ENCODE data around the gene SF1.
"Not testable (repeated sequence)": the region's sequence is repeated elsewhere in the genome, so short reads cannot be mapped to it uniquely, and the experiment has no call there.

Gene SF1, protein sequence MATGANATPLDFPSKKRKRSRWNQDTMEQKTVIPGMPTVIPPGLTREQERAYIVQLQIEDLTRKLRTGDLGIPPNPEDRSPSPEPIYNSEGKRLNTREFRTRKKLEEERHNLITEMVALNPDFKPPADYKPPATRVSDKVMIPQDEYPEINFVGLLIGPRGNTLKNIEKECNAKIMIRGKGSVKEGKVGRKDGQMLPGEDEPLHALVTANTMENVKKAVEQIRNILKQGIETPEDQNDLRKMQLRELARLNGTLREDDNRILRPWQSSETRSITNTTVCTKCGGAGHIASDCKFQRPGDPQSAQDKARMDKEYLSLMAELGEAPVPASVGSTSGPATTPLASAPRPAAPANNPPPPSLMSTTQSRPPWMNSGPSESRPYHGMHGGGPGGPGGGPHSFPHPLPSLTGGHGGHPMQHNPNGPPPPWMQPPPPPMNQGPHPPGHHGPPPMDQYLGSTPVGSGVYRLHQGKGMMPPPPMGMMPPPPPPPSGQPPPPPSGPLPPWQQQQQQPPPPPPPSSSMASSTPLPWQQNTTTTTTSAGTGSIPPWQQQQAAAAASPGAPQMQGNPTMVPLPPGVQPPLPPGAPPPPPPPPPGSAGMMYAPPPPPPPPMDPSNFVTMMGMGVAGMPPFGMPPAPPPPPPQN

DNA sequence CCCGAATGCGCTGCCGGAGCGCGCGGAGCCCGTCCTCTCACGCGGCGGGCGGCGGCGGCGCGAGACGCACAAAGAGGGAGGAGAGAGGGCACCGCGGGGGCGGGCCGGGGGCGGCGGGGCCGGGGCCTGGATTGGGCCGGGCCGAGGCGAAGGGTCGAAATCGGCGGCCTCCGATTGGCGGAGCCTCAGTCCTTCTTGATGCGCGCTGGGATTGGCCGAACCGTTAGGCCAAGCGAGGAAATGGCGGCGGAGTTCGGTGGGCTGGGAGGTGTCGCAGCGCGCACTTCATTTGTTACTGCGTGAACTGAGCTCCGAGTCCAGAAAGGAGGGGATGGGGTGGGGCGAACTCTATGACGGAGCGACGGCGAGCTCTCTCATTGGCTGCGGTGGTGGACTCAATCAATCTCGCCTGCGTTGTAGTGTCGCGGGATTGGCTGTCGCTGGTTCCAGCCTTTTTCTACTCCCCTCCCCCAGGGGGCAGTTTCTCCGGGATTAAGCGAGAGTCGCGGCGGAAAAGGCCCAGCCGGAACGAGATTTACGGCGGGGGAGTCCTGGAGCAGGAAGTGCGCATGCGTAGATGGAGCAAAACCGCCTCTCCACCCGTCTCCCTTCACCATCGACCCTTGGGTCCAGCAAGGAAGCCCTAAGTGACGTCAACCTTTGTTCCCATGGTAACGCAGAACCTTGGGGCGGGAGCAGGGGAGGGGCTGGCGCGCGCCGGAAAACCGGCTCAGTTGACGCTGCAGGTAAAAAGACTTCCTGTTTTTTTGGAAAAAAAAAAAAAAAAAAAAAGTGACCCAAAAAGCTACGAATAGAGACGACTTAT, at the start of gene SF1:
Gene SF1, minus strand, starts transcription at position 70 of the 826 bp plus-strand sequence. CDS start 150 bp downstream, outside the sequence.
- DNase-seq = peak; percentile 99

DNA sequence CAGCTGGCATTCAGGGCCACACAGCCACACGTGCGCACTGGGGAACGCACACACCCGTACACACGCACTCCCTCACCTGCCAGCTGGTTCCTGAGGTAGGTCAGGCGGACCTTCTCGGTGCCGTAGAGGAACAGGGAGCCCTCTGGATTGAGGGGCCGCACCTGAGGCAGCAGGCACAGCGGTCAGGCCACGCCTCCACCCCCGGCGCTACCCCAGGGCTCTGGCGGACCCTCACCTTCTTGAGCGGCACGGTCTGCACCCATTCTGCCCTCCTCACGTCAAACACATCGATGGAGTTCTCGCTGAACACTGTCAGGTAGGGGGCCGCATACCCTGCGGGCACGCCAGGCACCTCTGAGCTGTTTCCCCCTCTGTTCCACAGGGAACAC, 49.1 kb upstream of the SF1 start:
- DNase-seq = no peak

DNA sequence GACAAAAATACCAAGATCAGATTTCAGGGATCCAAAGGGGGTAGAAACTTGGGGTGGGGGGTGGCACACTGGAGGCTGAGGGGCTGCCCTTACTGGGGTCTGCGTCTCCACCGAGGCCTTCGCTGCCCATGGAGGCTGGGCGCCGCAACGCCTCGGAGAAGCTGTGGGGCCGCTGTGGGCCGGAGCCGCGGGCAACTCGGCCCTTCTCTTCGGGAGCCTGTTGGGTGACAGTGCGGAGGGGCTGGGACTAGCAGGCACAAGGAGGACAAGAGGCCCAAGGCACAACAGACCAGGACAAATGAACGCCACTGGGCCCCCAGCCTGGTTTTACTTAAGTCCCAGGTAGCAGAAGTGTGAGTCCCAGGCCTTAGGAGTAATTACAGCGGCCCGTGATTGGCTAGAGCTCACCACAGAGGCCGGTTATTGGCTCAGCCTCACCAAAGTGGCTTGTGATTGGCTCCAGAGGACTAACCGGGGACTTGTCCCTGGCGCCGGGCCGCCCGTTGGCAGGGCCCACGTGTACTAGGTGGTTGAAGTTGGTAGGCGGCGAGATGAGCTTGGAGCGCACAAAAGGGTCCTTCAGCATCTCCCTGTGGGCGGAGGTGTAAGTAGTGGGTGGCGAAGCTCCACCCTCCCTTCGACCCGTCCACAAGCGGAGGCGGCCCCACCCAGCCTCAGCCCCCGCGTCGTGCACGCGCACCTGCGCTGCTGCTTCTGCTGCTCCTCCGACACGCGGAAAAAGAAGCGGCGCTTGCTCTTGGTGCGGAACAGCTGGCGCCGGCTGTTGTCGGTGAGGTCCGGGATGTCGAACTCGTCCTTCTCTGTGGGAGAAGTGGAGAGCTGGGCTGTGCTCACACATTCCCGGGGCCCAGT, 48.5 kb upstream of the SF1 start:
- no peak for DNase-seq

DNA sequence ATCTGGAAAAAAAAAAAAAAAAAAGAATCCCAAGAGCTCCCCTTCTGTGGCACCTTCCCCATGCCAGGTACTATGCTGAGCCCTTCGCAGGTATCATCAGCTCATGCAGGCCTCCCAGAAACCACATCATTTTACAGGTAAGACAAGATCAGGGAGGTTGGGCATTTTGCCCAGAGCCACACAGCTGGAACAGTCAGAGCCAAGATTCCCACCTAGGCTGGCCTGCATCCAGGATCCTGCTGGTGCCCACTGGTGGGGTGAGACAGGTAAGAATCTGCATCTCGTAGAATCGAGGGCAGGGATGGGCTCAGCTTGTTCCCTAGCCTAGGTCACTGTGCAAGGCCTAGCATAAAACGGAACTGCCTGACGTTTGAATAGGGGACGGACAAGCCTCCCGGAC, 47.7 kb upstream of the SF1 start:
- no peak for DNase-seq

DNA sequence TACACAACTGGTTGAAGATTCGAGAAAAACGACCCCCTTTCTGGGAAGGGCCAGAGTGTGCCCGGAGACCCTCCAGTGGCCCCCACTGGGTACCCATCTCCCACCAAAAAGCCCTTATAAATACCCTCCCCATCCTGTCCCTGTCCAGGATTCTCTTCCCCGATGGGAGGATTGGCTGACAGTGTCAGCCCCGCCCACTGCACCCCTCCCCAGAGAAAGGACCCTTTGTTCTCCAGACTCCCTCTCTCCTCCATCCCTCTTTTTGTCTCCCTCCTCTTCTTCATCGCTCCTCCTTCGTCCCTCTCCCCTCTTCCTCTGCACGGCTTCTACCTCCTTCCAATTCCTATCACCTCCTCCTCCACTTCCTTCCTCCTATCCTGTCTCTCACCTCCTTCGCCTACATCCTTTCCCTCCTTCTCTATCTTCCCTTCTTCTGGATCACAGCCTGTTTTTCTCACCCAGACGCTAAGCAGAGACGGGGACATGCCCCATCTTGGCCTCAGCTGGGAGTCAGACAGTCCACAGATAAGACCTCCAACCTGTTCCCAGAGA, 45.3 kb upstream of the SF1 start:
- DNase-seq = no peak

DNA sequence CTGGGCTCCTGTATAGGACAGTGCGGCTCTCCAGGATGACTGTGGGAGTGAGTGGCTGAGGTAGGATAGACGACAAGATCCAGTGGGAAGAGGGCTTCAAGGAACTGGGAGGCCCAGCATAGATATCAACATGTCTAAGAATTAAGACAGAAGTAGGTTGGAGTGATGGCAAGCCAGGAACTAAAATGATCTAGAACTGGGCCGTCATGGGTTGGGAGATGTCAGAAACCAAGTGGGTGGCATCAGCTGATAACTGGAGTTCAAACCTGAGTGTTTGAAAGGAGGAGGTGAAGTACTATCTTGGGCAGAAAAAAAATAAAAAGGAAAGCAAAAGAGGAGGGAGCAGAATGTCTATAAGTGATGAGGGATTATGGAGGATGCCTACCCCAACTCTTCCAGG, 39.1 kb upstream of the SF1 start:
- DNase-seq = no peak

DNA sequence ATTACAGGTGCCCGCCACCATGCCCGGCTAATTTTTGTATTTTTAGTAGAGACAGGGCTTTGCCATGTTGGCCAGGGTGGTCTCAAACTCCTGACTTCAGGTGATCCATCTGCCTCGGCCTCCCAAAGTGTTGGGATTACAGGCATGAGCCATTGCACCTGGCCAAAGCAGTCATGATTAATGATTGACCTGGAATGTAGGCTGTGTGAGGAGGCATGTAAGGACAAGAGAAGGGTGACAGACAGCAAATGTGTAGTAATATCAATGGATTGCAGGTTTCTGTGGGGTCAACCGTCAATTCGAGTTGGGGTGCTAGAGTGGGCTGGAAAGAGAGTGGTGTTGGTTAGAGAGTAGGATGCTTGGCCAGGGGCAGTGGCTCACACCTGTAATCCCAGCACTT, 37.1 kb upstream of the SF1 start:
- DNase-seq = not testable (repeated sequence)

DNA sequence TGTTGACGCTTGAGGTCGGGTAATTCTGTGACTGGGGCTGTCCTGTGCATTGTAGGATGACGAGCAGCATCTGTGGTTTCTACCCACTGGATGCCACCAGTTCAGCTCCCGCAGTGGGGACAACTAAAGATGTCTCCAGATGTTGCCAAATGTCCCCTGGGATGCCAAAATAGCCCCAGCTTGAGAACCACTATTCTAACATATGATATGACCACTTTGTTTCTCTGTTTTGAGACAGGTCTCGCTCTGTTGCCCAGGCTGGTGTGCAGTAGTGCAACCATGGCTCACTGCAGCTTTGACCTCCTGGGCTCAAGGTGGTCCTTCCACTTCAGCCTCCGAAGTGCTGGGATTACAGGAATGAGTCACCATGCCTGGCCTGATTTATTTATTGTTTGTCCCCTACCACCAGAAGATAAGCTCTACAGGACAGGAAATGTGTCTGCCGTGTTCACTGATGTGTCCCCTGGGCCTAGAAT, 36.4 kb upstream of the SF1 start:
- DNase-seq = no peak

DNA sequence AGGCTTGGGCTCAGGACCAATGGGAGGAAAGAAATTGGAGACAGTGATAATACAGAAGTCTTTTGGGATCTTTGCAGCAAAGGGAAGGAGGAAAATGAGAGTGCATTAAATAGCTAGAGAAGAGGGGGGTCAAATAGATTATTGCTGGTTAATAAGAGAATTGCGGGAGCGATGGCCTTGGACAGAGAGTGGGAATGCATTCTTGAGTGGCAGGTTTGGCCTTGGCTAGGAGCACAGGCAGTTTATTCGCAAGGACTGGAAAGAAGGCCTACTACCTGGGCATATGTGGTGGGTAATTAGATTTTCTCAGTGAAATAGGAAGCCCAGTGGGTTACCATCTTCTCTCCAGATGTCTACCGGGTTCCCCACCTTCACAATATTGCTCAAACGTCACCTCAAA, 35.5 kb upstream of the SF1 start:
- no peak for DNase-seq

DNA sequence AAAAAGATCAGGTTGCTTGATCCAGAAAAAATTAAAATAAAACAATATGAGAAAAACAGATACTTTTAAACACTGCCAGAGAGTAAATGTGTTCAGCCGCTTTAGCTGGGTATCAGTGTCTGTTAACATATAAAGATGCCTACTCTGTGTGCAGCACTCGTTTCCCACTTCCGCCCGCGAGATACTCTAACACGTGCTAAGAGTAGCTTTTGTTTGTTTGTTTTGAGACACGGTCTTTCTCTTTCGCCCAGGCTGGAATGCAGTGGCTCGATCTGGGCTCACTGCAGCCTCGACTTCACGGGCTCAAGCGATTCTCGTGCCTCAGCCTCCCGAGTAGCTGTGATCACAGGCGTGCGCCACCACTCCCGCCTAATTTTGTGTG, 32.5 kb upstream of the SF1 start:
- DNase-seq = no peak

DNA sequence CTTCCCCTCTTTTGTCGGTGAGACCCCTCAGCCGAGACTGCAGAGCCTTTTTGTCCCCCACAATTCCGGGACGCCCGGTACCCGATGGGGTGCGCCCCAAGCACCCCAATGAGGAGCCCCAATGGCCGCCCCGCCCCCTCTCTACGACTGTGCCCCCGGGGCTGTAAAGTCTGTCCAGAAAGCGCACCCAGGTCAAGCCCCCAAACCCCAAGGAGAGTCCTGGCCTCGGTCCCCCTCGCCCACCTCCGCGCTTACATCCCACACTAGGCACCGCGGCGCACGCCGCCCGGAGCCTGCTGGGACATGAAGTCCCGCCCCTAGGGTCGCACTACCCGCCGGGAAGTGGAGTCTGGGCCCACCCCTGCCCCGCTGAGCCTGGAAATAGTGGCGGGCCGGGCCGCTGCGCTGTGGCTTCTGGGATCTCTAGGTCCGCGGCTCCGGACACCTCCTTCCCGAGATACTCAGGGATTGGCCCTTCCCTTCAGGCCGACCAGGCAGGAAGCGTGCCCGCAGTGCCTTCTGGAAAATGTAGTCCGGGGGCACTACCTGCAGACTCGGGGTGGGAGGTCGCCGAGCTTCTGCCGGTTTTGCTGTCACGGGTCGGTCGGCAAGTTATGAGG, 32.0 kb upstream of the SF1 start, which contains the start of gene MEN1:
Gene MEN1, minus strand, starts transcription at position 281 of the 620 bp plus-strand sequence. CDS start 442 bp downstream, outside the sequence.
- peak; percentile 79 for DNase-seq

DNA sequence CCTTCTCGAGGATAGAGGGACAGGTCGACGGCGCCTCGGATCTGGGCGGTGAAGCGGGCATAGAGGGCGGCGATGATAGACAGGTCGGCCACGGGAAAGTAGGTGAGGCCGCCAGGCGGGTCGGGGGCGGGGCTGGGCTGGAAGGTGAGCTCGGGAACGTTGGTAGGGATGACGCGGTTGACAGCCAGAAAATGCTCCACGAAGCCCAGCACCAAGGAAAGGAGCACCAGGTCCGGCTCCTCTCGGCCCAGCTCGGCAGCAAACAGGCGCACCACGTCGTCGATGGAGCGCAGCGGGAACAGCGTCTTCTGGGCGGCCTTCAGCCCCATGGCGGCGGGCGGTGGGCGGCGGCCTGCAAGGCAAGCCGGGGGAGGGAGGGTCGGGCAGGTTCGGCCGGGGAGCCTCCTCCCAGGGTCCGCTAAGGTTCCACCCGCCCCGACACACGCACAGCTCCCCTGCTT, 31.5 kb upstream of the SF1 start:
- DNase-seq = peak; percentile 37

DNA sequence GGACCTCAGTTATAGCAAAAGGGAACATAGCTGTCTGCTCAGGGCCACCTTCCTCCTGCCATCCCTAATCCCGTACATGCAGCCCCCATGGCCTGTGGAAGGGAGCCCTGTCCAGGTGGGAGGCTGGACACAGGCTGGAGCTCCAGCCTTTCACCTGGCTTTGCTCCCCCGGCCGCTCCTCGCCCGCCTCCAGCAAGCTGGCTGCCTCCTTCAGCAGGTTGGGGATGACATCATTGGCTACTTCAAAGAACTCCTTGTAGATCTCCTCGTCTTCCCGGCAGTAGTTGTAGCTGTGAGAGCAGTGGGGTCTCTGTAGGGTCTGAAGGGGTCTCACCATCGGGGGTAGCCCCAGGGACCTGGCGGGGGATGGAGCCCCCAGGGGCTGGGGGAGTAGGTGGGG, 27.1 kb upstream of the SF1 start:
- no peak for DNase-seq

DNA sequence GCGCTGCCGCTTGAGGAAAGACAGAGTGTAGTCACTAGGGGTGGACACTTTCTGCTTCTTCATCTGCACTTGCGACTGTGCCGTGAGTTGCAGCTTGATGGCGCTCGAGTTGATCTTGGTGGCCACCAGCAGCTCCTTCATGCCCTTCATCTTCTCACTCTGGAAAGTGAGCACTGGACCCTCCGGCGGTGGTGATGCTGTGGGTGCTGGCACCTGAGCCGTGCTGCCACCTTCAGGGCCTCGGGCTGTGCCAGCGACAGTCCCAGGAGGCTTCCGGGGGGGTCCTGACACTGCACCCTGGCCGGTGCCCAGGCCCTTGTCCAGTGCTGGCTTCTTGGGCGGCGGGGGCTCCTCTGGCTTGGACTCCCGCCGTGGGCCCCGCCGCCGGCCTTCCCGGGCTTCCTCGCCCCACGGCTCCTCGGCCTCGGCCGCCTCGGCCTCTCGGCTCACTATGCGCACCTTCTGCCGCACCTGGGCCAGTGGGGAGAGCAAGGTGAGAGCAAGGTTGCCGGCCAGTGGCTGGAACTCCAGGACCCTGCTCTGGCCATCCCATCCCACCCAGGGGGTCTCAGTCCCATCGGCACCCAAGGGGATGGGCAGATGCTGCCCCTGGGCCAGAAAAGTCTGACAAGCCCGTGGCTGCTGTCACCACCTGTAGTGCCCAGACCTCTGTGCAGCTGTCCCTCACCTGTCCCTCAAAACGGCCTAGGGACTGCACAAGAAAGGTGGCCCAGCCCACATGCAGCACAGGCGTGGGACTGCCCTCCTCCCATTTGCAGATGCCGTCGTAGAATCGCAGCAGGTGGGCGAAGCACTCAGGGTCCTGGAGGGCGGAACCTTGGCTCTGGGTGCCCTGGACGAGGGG, 26.2 kb upstream of the SF1 start:
- DNase-seq = no peak

DNA sequence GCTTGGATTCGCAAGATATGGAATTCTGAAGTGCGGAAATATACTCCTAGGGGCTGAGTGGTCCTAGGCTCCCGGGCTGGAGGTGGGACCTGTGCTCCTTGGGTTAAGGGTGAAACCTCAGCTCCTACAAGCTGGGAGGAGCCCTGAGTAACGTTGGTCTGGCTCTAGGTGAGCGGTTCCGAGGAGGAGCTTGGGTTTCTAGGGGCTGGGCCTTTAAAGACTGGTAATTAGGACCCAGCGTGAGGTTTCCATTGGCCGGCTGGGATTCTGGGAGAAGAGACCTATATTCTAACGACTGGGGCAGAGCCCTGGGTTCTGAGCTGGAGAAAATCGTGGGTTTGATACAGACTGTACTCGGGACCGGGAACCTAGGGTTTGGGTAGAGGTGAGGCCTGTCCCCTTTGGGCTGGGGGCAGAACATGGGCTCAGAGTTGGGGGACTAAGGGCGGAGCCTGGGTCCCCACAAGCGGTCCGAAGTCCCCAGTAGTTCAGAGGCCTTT, 25.6 kb upstream of the SF1 start:
- DNase-seq = no peak

DNA sequence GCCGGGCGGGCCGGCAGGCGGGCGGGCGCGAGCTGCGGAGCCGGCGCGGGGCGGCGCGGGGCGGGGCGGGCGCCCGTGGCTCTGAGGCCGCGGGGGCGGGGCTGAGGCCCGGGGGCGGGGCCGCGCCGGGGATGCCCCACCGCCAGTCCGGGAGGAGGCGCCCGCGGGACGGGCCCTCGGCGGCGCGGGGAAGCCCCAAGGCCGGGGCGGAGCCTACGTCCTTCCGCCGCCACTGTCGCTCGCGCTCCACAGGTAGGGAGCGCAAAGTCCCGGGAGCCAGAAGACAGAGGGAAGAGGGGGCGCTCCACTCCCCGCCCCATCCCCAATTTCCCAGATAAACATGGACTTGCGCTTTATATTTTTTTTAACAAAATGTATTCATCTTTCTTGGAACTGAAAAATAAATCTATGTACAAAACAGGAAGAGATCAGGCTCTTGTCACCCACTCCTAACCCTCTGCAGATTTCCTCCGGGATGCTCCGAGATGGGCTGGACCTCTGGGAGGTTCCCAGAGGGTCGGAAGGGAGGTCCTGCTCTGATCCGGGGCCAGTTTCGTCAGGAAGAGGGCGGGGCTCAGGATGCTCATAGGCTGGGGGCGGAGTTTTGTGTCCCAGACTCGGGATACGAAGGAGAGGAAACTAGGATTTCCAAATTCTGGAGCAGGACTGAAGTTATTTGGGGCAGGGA, 25.0 kb upstream of the SF1 start, which contains the start of gene MAP4K2:
Gene MAP4K2, minus strand, starts transcription at position 57 of the 688 bp plus-strand sequence. CDS start 65 bp downstream, outside the sequence.
- DNase-seq = peak; percentile 91

DNA sequence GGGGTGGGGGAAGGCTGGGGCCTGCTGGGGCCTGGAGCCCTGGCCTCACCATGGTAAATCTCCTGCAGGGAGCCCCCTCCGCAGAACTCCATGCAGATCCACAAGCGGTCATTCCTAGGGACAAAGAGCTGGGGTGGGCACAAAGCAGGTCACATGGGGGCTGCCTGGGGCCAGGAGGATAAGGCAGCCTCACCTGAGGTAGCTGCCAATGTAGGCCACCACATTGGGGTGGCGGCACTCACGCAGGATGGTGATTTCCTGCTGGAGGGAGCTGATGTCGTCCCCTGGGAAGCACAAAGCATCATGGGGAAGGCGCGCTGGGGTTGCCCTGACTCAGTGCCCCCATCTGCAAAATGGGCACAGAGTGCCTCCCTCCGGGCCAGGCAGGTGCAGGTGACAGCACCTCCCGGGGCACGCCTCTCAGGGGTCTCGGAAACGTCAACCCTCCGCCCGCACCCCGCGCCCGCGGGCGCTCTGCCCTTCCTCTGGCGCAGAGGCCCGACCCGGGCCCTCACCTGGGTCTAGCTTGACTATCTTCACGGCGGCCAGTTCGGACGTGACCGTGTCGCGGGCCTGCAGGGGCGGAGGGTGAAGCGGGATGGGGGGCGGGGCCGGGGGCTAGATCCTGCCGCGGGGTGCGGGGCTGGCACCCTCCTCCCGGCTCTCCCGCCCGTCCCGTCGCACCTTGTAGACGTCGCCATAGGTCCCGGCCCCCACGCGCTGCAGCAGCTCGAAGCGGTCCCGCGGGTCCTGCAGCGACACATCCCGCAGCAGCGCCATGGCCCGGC, 24.2 kb upstream of the SF1 start:
- peak; percentile 61 for DNase-seq

DNA sequence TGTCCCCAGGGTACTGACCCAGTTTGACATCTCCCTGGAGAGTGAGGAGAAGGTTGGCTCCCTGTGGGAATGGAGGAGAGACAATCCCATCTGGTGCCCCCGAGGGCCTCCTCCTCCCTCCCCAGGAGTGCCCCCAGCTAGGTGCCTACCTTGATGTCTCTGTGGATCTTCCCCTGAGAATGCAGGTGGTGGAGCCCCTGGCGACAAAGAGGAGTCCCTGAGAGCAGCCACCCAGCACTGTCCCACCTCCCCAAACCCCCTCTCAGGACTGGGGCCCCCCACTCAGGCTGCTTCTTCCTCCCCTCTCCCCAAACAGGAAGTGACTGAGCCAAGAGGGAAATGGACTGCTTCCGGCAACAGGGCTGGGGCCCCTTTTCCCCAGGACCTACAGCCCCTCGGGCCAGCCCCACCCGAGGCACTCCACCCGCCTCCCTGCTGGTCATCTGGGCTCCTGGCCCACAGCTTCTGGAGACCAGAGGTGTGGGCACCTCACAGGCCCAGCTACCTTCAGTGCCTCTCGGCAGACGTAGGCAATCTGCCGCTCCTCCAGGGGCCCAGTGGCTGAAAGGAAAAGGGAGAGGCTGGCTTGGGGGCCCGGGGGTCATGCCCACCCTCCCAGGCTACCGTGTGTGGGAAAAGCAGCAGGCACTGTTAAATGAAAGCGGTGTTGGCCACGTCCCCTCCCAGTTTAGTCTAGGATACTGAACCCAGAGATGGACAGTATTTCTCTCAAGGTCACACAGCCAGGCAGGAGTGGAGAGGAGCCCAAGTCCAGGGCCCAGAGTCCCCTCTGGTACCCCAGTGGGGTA, 23.4 kb upstream of the SF1 start:
- peak; percentile 22 for DNase-seq

Measured in CD4-positive, alpha-beta T cell treated with Interleukin-6 for 4 hours (primary cell).